Measurements from ENCODE around the gene ITPR1. TPM values are rescaled to one million over a fixed set of nuclear protein-coding genes. Genes with fewer than 3 reads are reported as not detected.
"Not testable (repeated sequence)": the region's sequence is repeated elsewhere in the genome, so short reads cannot be mapped to it uniquely, and the experiment has no call there.

The ITPR1 gene
- polyA plus RNA-seq, 1 experiment: 1.4 TPM

GRCh38 chr3:4589475-4590097 is 96.4 kb downstream of the ITPR1 start:
- CTCF ChIA-PET: no interaction called here
- no peak for TF ChIP-seq CTCF (IDR thresholded peaks at IDR 0.05; ENCODE audit: insufficient read depth, low read depth, low read length)
- no peak overlapping the region for H3K4me3 ChIP-seq (ENCODE audit: low read depth, low read length)
- no peak for DNase-seq (ENCODE audit: low read depth)
- POLR2A ChIA-PET: no interaction called here
- no peaks in the 10 kb centered on the region for H3K36me3 ChIP-seq (ENCODE audit: control insufficient read depth, insufficient read depth, low read length)
- H3K27me3 ChIP-seq (ENCODE audit: control insufficient read depth, insufficient read depth, low read length): no peaks in the 10 kb centered on the region; the same call in 1 of the 2 replicates

GRCh38 chr3:4590849-4591248 is 97.7 kb downstream of the ITPR1 start:
- H3K27me3 ChIP-seq (ENCODE audit: control insufficient read depth, insufficient read depth, low read length); DNase-seq (ENCODE audit: low read depth); H3K36me3 ChIP-seq (ENCODE audit: control insufficient read depth, insufficient read depth, low read length); POLR2A ChIA-PET; H3K4me3 ChIP-seq (ENCODE audit: low read depth, low read length); CTCF ChIA-PET: not testable (repeated sequence)

- Histone ChIP-seq H3K4me3 (ENCODE audit: low read depth, low read length) (no peak overlapping the region), H3K36me3 (ENCODE audit: control insufficient read depth, insufficient read depth, low read length) (no peaks in the 10 kb centered on the region), H3K27me3 (ENCODE audit: control insufficient read depth, insufficient read depth, low read length) (no peaks in the 10 kb centered on the region; the same call in 1 of the 2 replicates)
- no peak for DNase-seq (ENCODE audit: low read depth)
- ChIA-PET CTCF (no interaction called here), POLR2A (no interaction called here)
- TF ChIP-seq CTCF (IDR thresholded peaks at IDR 0.05; ENCODE audit: insufficient read depth, low read depth, low read length): no peak
These were observed 98.5 kb downstream of the ITPR1 start for GRCh38 chr3:4591669-4592068.

- no peak for DNase-seq (ENCODE audit: low read depth)
- Histone ChIP-seq H3K4me3 (ENCODE audit: low read depth, low read length) (no peak overlapping the region), H3K27me3 (ENCODE audit: control insufficient read depth, insufficient read depth, low read length) (no peaks in the 10 kb centered on the region; the same call in 1 of the 2 replicates), H3K36me3 (ENCODE audit: control insufficient read depth, insufficient read depth, low read length) (no peaks in the 10 kb centered on the region)
- CTCF ChIA-PET: no interaction called here
- TF ChIP-seq CTCF (IDR thresholded peaks at IDR 0.05; ENCODE audit: insufficient read depth, low read depth, low read length): no peak
- POLR2A ChIA-PET: no interaction called here
These were observed 99.9 kb downstream of the ITPR1 start for GRCh38 chr3:4593014-4593413.

- Histone ChIP-seq H3K36me3 (ENCODE audit: control insufficient read depth, insufficient read depth, low read length) (no peaks in the 10 kb centered on the region), H3K27me3 (ENCODE audit: control insufficient read depth, insufficient read depth, low read length) (no peaks in the 10 kb centered on the region), H3K4me3 (ENCODE audit: low read depth, low read length) (no peak overlapping the region)
- ChIA-PET CTCF (no interaction called here), POLR2A (no interaction called here)
- TF ChIP-seq CTCF (IDR thresholded peaks at IDR 0.05; ENCODE audit: insufficient read depth, low read depth, low read length): no peak
- DNase-seq (ENCODE audit: low read depth): no peak
These were observed 102.6 kb downstream of the ITPR1 start for GRCh38 chr3:4595710-4596113.

GRCh38 chr3:4596612-4597011 is 103.5 kb downstream of the ITPR1 start:
- TF ChIP-seq CTCF (IDR thresholded peaks at IDR 0.05; ENCODE audit: insufficient read depth, low read depth, low read length): no peak
- no peak for DNase-seq (ENCODE audit: low read depth)
- H3K27me3 ChIP-seq (ENCODE audit: control insufficient read depth, insufficient read depth, low read length): no peaks in the 10 kb centered on the region
- ChIA-PET POLR2A (no interaction called here), CTCF (no interaction called here)
- H3K36me3 ChIP-seq (ENCODE audit: control insufficient read depth, insufficient read depth, low read length): no peaks in the 10 kb centered on the region
- H3K4me3 ChIP-seq (ENCODE audit: low read depth, low read length): no peak overlapping the region
